Astrocyte (in vitro differentiated cells and primary cell): ENCODE data around the gene DNAH9. TPM values are rescaled to one million over a fixed set of nuclear protein-coding genes. Genes with fewer than 3 reads are reported as not detected.

Source experiments
- DNase-seq: peaks from one replicate; pipeline ENCODE4 v3.0.0-alpha.2; 2010; ENCODE audit warnings: low read depth
- FAIRE-seq: peaks from 2 replicates; lab custom pipeline; 2011; peaks lifted over from hg19 to GRCh38; lab: Jason Lieb, UNC
- H2AFZ ChIP-seq: 2 replicates; pipeline ENCODE4 v1.6.0; 2012; ENCODE audit warnings: low read depth, low read length, inconsistent platforms
- H3K27ac ChIP-seq: 2 replicates; pipeline ENCODE4 v1.5.1; 2011; ENCODE audit warnings: low read depth, low read length, inconsistent platforms
- H3K27me3 ChIP-seq: 2 replicates; pipeline ENCODE4 v1.6.0; 2011; ENCODE audit warnings: low read length, inconsistent platforms; ENCODE audit not compliant: insufficient read depth
- H3K36me3 ChIP-seq: 2 replicates; pipeline ENCODE4 v1.5.1; 2011; ENCODE audit warnings: low read length, inconsistent platforms; ENCODE audit not compliant: insufficient read depth
- H3K4me1 ChIP-seq: 2 replicates; pipeline ENCODE4 v1.5.1; 2011; ENCODE audit warnings: low read length, inconsistent platforms; ENCODE audit not compliant: insufficient read depth
- H3K4me2 ChIP-seq: 2 replicates; pipeline ENCODE4 v1.6.0; 2012; ENCODE audit warnings: low read length, inconsistent platforms
- H3K4me3 ChIP-seq: 2 replicates; pipeline ENCODE4 v1.5.1; 2011; ENCODE audit warnings: low read depth, mild to moderate bottlenecking, low read length, inconsistent platforms; ENCODE audit not compliant: insufficient read depth
- H3K79me2 ChIP-seq: 2 replicates; pipeline ENCODE4 v1.6.0; 2012; ENCODE audit warnings: mild to moderate bottlenecking, low read length, inconsistent platforms; ENCODE audit not compliant: insufficient read depth
- H3K9ac ChIP-seq: 2 replicates; pipeline ENCODE4 v1.6.0; 2012; ENCODE audit warnings: mild to moderate bottlenecking, low read length, inconsistent platforms
- H3K9me3 ChIP-seq: 2 replicates; pipeline ENCODE4 v1.5.1; 2012; ENCODE audit warnings: low read depth, mild to moderate bottlenecking, low read length, inconsistent platforms; ENCODE audit not compliant: insufficient read depth
- H4K20me1 ChIP-seq: 2 replicates; pipeline ENCODE4 v1.6.0; 2012; ENCODE audit warnings: low read length, inconsistent platforms; ENCODE audit not compliant: insufficient read depth
- H3K27ac Mint-ChIP-seq: one replicate; pipeline ENCODE4 v1.8.0; 2021; ENCODE audit warnings: mild to moderate bottlenecking, mixed read lengths; ENCODE audit not compliant: unreplicated experiment
- H3K27me3 Mint-ChIP-seq: one replicate; pipeline ENCODE4 v1.8.0; 2021; ENCODE audit warnings: low read depth, mixed read lengths; ENCODE audit not compliant: unreplicated experiment
- H3K36me3 Mint-ChIP-seq: one replicate; pipeline ENCODE4 v1.8.0; 2021; ENCODE audit warnings: low read depth, mixed read lengths; ENCODE audit not compliant: unreplicated experiment
- H3K4me1 Mint-ChIP-seq: one replicate; pipeline ENCODE4 v1.8.0; 2021; ENCODE audit warnings: low read depth, mixed read lengths; ENCODE audit not compliant: unreplicated experiment
- H3K4me3 Mint-ChIP-seq: one replicate; pipeline ENCODE4 v1.8.0; 2021; ENCODE audit warnings: mild to moderate bottlenecking, moderate library complexity, mixed read lengths; ENCODE audit not compliant: unreplicated experiment
- H3K9me3 Mint-ChIP-seq: one replicate; pipeline ENCODE4 v1.8.0; 2021; ENCODE audit warnings: mild to moderate bottlenecking, mixed read lengths; ENCODE audit not compliant: unreplicated experiment
- EZH2 ChIP-seq: IDR thresholded peaks from 2 replicates; pipeline ENCODE4 v1.6.1; 2012; ENCODE audit warnings: mild to moderate bottlenecking, low read length, inconsistent platforms; ENCODE audit not compliant: insufficient read depth
- total RNA-seq: library from RNA; stranded (reverse); gene quantifications from 2 replicates; pipeline ENCODE4 v1.2.1, GENCODE V29; 2021
- TF ChIP-seq, protein P1 (sequence below): IDR thresholded peaks from 2 replicates; pipeline ENCODE4 v1.5.1; 2011; ENCODE audit warnings: low read depth, mild to moderate bottlenecking, inconsistent platforms, low read length, moderate library complexity; ENCODE audit not compliant: insufficient read depth

DNAH9 gene
- total RNA-seq, 1 donor from 2014 or later, result not detected

DNA sequence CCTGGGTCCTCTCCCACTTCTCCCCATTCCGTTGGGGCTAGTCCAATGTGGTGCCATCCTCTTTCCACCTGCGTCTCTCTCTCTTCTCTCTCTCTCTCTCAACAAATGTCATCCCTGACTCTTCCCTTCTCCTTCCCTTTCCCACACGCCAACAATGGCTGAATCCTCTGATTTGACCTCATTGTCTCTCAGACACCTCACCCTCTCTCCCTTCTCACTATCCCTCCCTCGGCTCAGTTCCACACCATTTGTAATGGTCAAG lies 399.6 kb downstream of the DNAH9 start:
- no peaks in the 10 kb centered on the region for H4K20me1 ChIP-seq
- H3K9me3 ChIP-seq, result no peaks in the 10 kb centered on the region
- Mint-ChIP-seq H3K27me3 (no peaks in the 10 kb centered on the region), H3K27ac (peak overlapping the region; percentile 71), H3K4me1 (no peaks in the 10 kb centered on the region), H3K36me3 (no peaks in the 10 kb centered on the region), H3K9me3 (no peaks in the 10 kb centered on the region), H3K4me3 (peak overlapping the region; percentile 90)
- FAIRE-seq, result no peak
- no peak for DNase-seq
- peaks cover 13% of the 10 kb centered on the region for H3K79me2 ChIP-seq
- H3K27me3 ChIP-seq, result no peaks in the 10 kb centered on the region
- peak overlapping the region; percentile 93 for H3K9ac ChIP-seq
- H3K27ac ChIP-seq, result peak overlapping the region; percentile 79
- H3K4me1 ChIP-seq, result peaks cover 3% of the 10 kb centered on the region
- peak overlapping the region; percentile 99 for H2AFZ ChIP-seq
- H3K4me2 ChIP-seq, result peak overlapping the region; percentile 97
- H3K4me3 ChIP-seq, result peak overlapping the region; percentile 92
- H3K36me3 ChIP-seq, result no peaks in the 10 kb centered on the region
- TF ChIP-seq, protein P1, sequence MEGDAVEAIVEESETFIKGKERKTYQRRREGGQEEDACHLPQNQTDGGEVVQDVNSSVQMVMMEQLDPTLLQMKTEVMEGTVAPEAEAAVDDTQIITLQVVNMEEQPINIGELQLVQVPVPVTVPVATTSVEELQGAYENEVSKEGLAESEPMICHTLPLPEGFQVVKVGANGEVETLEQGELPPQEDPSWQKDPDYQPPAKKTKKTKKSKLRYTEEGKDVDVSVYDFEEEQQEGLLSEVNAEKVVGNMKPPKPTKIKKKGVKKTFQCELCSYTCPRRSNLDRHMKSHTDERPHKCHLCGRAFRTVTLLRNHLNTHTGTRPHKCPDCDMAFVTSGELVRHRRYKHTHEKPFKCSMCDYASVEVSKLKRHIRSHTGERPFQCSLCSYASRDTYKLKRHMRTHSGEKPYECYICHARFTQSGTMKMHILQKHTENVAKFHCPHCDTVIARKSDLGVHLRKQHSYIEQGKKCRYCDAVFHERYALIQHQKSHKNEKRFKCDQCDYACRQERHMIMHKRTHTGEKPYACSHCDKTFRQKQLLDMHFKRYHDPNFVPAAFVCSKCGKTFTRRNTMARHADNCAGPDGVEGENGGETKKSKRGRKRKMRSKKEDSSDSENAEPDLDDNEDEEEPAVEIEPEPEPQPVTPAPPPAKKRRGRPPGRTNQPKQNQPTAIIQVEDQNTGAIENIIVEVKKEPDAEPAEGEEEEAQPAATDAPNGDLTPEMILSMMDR, result no peak
- no peak for TF ChIP-seq EZH2

DNA sequence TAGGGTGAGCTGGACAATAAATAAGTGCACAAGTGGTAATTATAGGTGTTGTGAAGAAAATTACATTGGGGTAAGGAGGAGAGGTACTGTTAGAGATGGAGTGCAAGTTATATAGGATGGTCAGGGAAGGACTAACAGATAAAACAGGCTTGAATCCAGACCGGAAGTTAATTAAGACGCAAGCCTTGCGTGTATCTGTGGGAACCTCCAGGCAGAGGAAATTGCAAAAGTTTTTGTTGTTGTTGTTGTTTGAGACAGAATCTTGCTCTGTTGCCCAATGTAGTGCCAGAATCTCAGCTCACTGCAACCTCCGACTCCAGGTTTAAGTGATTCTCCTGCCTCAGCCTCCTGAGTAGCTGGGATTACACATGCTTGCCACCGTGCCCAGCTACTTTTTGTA lies 401.4 kb downstream of the DNAH9 start:
- Histone ChIP-seq H3K9me3 (no peaks in the 10 kb centered on the region), H4K20me1 (no peaks in the 10 kb centered on the region), H3K36me3 (no peaks in the 10 kb centered on the region), H3K27ac (no peak overlapping the region), H3K4me3 (no peak overlapping the region), H3K9ac (no peak overlapping the region), H2AFZ (no peak overlapping the region), H3K79me2 (peaks cover 13% of the 10 kb centered on the region), H3K4me1 (peaks cover 3% of the 10 kb centered on the region), H3K4me2 (no peak overlapping the region), H3K27me3 (no peaks in the 10 kb centered on the region)
- FAIRE-seq, result no peak
- no peak overlapping the region for H3K27ac Mint-ChIP-seq
- no peaks in the 10 kb centered on the region for H3K9me3 Mint-ChIP-seq
- TF ChIP-seq EZH2, result no peak
- TF ChIP-seq, protein P1, result no peak
- no peaks in the 10 kb centered on the region for H3K27me3 Mint-ChIP-seq
- H3K4me3 Mint-ChIP-seq, result no peak overlapping the region
- no peaks in the 10 kb centered on the region for H3K36me3 Mint-ChIP-seq
- DNase-seq, result no peak
- H3K4me1 Mint-ChIP-seq, result no peaks in the 10 kb centered on the region

DNA sequence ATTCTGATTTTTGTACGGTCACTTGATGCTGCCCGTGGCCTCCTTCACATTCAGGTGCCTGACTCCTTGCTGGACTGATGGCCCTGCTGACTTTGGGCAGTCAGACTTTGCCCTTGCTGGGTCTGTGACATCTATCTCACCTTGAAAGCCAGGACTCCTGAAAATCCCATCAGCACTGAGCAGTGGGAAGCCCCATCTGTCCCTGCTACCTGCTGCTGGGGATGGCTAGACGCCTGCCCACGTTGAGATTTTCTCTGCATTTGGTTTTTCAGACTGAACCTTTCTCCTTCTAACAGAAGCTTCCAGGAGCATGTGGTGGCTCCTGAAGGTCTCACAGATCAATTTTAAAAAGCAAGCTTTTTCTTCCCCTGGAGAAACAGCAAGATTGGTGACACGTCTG lies 409.2 kb downstream of the DNAH9 start:
- no peaks in the 10 kb centered on the region for H3K9me3 Mint-ChIP-seq
- H3K27me3 ChIP-seq, result no peaks in the 10 kb centered on the region
- H3K4me2 ChIP-seq, result peak overlapping the region; percentile 15
- peaks cover 4% of the 10 kb centered on the region for H3K27me3 Mint-ChIP-seq
- no peak overlapping the region for H3K4me3 ChIP-seq
- no peak overlapping the region for H2AFZ ChIP-seq
- no peak for DNase-seq
- H3K4me3 Mint-ChIP-seq, result no peak overlapping the region
- no peak overlapping the region for H3K27ac Mint-ChIP-seq
- H3K4me1 ChIP-seq, result no peaks in the 10 kb centered on the region
- TF ChIP-seq, protein P1, result no peak
- no peak for TF ChIP-seq EZH2
- H3K9ac ChIP-seq, result no peak overlapping the region
- no peaks in the 10 kb centered on the region for H3K36me3 ChIP-seq
- H4K20me1 ChIP-seq, result no peaks in the 10 kb centered on the region
- no peak for FAIRE-seq
- no peaks in the 10 kb centered on the region for H3K79me2 ChIP-seq
- H3K4me1 Mint-ChIP-seq, result no peaks in the 10 kb centered on the region
- no peaks in the 10 kb centered on the region for H3K36me3 Mint-ChIP-seq
- no peaks in the 10 kb centered on the region for H3K9me3 ChIP-seq
- H3K27ac ChIP-seq, result no peak overlapping the region
